Ascending aorta (tissue), 2 donors: Measurements from ENCODE around the gene SIRT2. TPM values are rescaled to one million over a fixed set of nuclear protein-coding genes. Genes with fewer than 3 reads are reported as not detected.

Experiments used
- DNase-seq, 2 donors: peaks; one replicate each; pipeline ENCODE4 v3.0.0-alpha.2; 2019; ENCODE audit warnings: low spot score in 2 of 2
- H3K27ac ChIP-seq, 2 donors: fragments of 200-600 bp; sonication (generic); one replicate each; pipeline ENCODE4 v1.5.1; 2016 to 2017; ENCODE audit warnings: mild to moderate bottlenecking in 1 of 2
- H3K27me3 ChIP-seq: fragments of 200-600 bp; sonication (generic); one replicate; pipeline ENCODE4 v1.5.1; 2017
- H3K36me3 ChIP-seq, 2 donors: fragments of 200-600 bp; sonication (generic); one replicate each; pipeline ENCODE4 v1.5.1; 2016
- H3K4me1 ChIP-seq, 2 donors: fragments of 200-600 bp; sonication (generic); one replicate each; pipeline ENCODE4 v1.5.1; 2016 to 2017; ENCODE audit warnings: mild to moderate bottlenecking in 1 of 2
- H3K4me3 ChIP-seq, 2 donors: fragments of 200-600 bp; sonication (generic); one replicate each; pipeline ENCODE4 v1.5.1; 2016 to 2017; ENCODE audit warnings: mild to moderate bottlenecking in 1 of 2
- H3K9me3 ChIP-seq, 2 donors: fragments of 200-600 bp; sonication (generic); one replicate each; pipeline ENCODE4 v1.5.1; 2016
- intact Hi-C: fragments of 100-400 bp; cut with DNase I; formaldehyde crosslinking; loops from one replicate; pipeline ENCODE4 v1.15.1; 2023
- total RNA-seq: library from RNA; depleted of rRNA; stranded (reverse); fragments of >200 nt; gene quantifications from one replicate; pipeline ENCODE4 v1.1.0, GENCODE V29; 2016
- TF ChIP-seq, protein P1 (sequence below), 3 experiments: fragments of 200-600 bp in 2 of 3; fragments of 450-650 bp in 1 of 3; sonication (generic) in 2 of 3; IDR thresholded peaks; one replicate each; pipeline ENCODE4 v1.5.1; 2016 to 2019; ENCODE audit warnings: antibody characterized with exemption in 3 of 3, mild to moderate bottlenecking in 1 of 3, moderate library complexity in 1 of 3

Gene SIRT2
- total RNA-seq, 1 donor from 2014 or later, result 53.1 TPM

DNA sequence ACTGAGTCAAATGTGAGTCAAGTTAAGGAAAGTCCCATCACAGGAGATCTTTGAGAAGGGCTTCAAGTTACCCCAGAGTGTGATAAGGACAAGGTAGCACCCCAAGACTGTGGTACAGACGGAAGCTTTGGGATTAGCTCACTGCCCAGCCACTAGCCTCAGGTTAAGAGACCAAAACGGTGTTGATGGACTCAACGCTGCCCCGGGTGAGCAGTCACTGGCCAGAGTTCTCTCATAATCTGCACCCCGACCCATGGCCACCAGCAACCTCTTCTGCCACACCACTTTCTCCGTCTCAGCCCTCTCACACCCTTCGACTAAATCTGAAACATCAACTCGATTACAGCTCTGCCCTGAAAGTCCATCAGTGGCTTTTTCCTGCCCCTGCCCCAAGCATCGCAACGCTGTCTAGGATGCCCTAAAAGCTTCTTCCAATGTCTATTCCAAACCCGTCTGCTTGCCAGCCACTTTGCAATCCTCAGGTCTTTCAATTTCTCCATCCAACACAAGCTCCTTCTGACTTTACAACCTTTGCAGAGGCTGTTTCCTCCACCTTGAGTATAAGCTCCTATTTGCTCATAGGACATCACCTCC lies 55.2 kb downstream of the SIRT2 start:
- no peak overlapping the region for H3K27ac ChIP-seq
- H3K9me3 ChIP-seq, result no peaks in the 10 kb centered on the region
- DNase-seq, result no peak
- H3K4me3 ChIP-seq, result no peak overlapping the region
- peaks cover 82 to 84% of the 10 kb centered on the region in 2 donors for H3K36me3 ChIP-seq
- TF ChIP-seq, protein P1, sequence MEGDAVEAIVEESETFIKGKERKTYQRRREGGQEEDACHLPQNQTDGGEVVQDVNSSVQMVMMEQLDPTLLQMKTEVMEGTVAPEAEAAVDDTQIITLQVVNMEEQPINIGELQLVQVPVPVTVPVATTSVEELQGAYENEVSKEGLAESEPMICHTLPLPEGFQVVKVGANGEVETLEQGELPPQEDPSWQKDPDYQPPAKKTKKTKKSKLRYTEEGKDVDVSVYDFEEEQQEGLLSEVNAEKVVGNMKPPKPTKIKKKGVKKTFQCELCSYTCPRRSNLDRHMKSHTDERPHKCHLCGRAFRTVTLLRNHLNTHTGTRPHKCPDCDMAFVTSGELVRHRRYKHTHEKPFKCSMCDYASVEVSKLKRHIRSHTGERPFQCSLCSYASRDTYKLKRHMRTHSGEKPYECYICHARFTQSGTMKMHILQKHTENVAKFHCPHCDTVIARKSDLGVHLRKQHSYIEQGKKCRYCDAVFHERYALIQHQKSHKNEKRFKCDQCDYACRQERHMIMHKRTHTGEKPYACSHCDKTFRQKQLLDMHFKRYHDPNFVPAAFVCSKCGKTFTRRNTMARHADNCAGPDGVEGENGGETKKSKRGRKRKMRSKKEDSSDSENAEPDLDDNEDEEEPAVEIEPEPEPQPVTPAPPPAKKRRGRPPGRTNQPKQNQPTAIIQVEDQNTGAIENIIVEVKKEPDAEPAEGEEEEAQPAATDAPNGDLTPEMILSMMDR (IDR thresholded peaks at IDR 0.05), result no peak
- no peaks in the 10 kb centered on the region for H3K27me3 ChIP-seq
- intact Hi-C loops, result no loop called here
- H3K4me1 ChIP-seq, result peaks cover 9 to 37% of the 10 kb centered on the region in 2 donors

DNA sequence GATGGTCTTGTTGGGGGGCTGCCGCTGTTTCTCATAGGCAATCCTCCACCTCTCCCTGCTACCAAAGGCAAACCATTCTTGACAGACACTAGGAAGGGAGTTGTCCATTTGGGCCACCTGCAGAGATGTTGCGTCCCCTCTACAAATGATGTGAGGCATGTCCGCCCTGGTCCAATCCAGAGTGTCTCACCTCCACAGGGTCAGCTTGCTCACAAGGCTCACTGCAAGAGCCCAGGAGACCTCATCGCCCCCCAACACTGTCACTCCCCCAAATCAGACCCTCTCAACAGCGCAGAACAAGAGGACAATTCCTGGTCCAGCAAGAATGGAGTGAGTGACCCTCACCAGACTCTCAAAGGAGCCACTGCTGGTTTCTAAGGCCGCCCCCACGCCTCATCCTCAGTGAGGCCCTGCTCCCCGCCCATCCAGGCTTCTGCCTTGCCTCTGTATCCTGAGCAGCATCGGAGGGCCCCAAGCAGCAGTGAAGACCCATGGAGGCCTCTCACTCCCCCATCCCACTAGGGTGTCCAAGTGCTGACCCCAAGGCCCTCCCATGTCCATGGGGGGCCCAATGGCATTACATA lies 56.2 kb downstream of the SIRT2 start:
- no peaks in the 10 kb centered on the region for H3K9me3 ChIP-seq
- no peak overlapping the region for H3K4me3 ChIP-seq
- peaks cover 4 to 29% of the 10 kb centered on the region in 2 donors for H3K4me1 ChIP-seq
- peaks cover 91 to 93% of the 10 kb centered on the region in 2 donors for H3K36me3 ChIP-seq
- DNase-seq, result no peak
- TF ChIP-seq, protein P1 (IDR thresholded peaks at IDR 0.05), result no peak
- H3K27me3 ChIP-seq, result no peaks in the 10 kb centered on the region
- H3K27ac ChIP-seq, result peak overlapping the region in 1 of 2 donors; percentile 2
- intact Hi-C loops, result no loop called here

DNA sequence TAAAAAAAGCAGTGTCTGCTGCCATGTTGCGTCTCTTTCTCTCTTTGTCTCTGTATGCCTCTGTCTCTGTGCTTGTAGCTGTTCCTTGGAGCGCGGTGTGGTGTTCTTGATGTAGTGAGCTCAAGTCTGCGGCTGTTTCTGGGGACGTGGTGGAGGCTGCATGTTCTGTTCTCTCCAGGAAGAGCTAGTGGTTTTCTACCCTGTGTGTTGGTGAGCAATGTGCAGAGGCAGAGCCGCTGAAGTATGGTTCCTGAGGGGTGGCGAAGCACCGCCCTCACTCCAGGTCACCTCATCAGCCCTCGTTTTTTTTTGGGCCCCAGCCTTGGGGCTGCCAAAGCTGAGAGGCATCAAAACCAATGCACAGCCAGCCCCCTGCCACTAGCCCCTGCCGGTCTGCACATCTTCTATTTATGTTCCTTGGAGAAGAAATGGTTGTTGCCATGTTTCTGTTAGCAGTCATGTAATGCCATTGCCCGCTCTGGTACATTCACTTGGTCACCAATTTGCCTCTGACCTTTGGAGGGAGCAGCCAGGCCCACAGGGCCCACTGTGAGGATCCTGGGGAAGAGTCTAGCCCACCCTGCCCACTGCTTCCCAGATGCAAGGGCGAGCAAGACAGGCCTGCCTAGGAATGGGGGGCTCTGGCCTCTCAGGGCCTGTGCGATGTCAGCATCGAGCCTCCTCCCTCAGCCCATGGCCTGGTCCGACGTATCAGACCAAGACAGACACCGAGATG lies 56.8 kb downstream of the SIRT2 start:
- peaks cover under 1 to 22% of the 10 kb centered on the region in 2 donors for H3K4me1 ChIP-seq
- H3K27me3 ChIP-seq, result no peaks in the 10 kb centered on the region
- no peak overlapping the region for H3K27ac ChIP-seq
- TF ChIP-seq, protein P1 (IDR thresholded peaks at IDR 0.05), result no peak
- no peaks in the 10 kb centered on the region for H3K9me3 ChIP-seq
- H3K4me3 ChIP-seq, result no peak overlapping the region
- peaks cover 98 to 99% of the 10 kb centered on the region in 2 donors for H3K36me3 ChIP-seq
- intact Hi-C loops, result no loop called here
- no peak for DNase-seq

DNA sequence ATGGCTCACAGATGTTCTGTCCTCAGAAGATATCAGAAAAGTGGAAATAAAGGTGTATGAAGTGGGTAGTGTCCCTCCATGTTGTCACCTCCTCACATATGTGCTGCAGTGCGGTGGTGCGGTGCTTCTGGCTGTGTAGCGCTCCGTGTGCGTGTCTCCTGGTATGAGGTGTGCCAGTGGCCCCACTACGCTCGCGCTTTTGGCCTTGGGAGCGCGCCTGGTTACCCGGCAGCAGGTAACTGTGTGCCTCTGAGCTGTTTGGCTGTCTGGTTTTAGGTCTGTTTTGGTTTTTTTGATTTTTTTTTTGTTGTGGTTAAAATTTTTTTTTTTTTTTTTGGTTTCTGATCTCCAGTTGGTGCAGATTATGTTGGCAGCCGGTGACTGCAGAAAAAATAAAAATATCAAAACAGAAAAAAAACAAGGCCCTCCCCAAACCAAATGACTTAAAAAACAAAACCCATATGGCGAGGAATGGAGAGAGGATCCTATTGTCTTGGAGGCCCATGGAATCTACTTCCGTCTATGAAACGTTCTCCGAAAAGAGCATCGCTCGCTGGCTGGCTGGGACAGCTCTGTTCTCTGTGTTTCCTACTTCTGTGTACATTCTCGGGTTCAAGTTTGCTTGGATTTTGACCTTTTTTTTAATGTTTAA lies 57.5 kb downstream of the SIRT2 start:
- H3K9me3 ChIP-seq, result no peaks in the 10 kb centered on the region
- H3K36me3 ChIP-seq, result peaks cover 99% of the 10 kb centered on the region in 2 donors
- no peak overlapping the region for H3K4me3 ChIP-seq
- DNase-seq, result no peak
- H3K27me3 ChIP-seq, result no peaks in the 10 kb centered on the region
- H3K4me1 ChIP-seq, result peaks cover 0 to 18% of the 10 kb centered on the region in 2 donors
- intact Hi-C loops, result no loop called here
- no peak overlapping the region for H3K27ac ChIP-seq
- TF ChIP-seq, protein P1 (IDR thresholded peaks at IDR 0.05), result no peak

DNA sequence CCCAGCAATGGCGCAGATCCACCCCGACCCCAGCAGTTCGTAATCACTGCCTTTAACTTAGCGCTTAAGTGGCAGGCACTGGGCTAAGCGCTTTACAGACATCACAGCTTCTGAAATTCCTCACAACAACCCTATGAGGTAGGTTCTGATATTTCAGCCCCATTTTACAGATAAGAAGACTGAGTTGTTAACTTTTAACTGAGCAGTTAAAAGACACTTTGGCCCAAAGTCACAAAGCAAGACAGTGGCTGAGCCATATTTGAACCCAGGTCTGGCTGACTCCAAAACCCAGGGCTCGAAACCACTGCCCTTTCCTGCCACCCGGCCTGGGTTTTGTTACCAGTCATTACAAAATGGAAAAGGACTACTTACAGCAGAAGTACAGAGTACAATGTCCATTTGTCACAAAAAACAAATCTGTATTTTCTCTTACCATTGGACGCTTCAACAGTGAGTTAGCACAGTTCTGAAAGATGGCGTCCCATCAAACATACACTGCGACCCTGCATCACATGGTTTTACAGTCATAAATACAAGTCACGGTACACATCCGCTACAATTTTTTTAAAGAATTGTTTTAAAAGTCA lies 58.1 kb downstream of the SIRT2 start:
- Histone ChIP-seq H3K27ac (no peak overlapping the region), H3K4me1 (peaks cover 0 to 13% of the 10 kb centered on the region in 2 donors)

More for the DNA sequence above, 58.1 kb downstream of the SIRT2 start:
- no peak for DNase-seq
- no peaks in the 10 kb centered on the region for H3K27me3 ChIP-seq
- TF ChIP-seq, protein P1 (IDR thresholded peaks at IDR 0.05), result no peak
- no peak overlapping the region for H3K4me3 ChIP-seq
- H3K36me3 ChIP-seq, result peaks cover 96 to 99% of the 10 kb centered on the region in 2 donors
- H3K9me3 ChIP-seq, result no peaks in the 10 kb centered on the region
- intact Hi-C loops, result no loop called here
